Adipocyte (in vitro differentiated cells): ENCODE results near the gene ASIC4.
A peak's percentile ranks its signal among the peaks of the same experiment; 100 is the strongest.

Source experiments
- DNase-seq: peaks from one replicate; pipeline ENCODE4 v3.0.0-alpha.2; 2015; ENCODE audit warnings: low read depth
- H3K27me3 ChIP-seq: replicated peaks from 2 replicates; pipeline ENCODE4 v1.7.0; 2013; ENCODE audit warnings: mild to moderate bottlenecking, low read length, moderate library complexity; ENCODE audit not compliant: control insufficient read depth, insufficient read depth
- H3K36me3 ChIP-seq: 2 replicates; pipeline ENCODE4 v1.7.0; 2013; ENCODE audit warnings: low read length, mild to moderate bottlenecking, moderate library complexity; ENCODE audit not compliant: control insufficient read depth, insufficient read depth, severe bottlenecking
- H3K4me1 ChIP-seq: 2 replicates; pipeline ENCODE4 v1.7.0; 2013; ENCODE audit warnings: mild to moderate bottlenecking, low read length, moderate library complexity; ENCODE audit not compliant: control insufficient read depth, insufficient read depth
- H3K4me3 ChIP-seq: 2 replicates; pipeline ENCODE4 v1.7.0; 2013; ENCODE audit warnings: mild to moderate bottlenecking, low read length, moderate library complexity
- H3K9ac ChIP-seq: 2 replicates; pipeline ENCODE4 v1.7.0; 2013; ENCODE audit warnings: mild to moderate bottlenecking, low read length, moderate library complexity
- H3K9me3 ChIP-seq: 2 replicates; pipeline ENCODE4 v1.7.0; 2013; ENCODE audit warnings: mild to moderate bottlenecking, low read length, moderate library complexity; ENCODE audit not compliant: control insufficient read depth

Gene ASIC4

GRCh38 chr2:219510512-219511135 is 3.7 kb upstream of the ASIC4 start:
- no peak overlapping the region for H3K4me3 ChIP-seq
- DNase-seq, result no peak
- peaks cover 10% of the 10 kb centered on the region for H3K36me3 ChIP-seq
- H3K27me3 ChIP-seq, result peaks cover 27% of the 10 kb centered on the region
- H3K4me1 ChIP-seq, result peaks cover 27% of the 10 kb centered on the region
- no peaks in the 10 kb centered on the region for H3K9me3 ChIP-seq
- H3K9ac ChIP-seq, result no peak overlapping the region

DNA sequence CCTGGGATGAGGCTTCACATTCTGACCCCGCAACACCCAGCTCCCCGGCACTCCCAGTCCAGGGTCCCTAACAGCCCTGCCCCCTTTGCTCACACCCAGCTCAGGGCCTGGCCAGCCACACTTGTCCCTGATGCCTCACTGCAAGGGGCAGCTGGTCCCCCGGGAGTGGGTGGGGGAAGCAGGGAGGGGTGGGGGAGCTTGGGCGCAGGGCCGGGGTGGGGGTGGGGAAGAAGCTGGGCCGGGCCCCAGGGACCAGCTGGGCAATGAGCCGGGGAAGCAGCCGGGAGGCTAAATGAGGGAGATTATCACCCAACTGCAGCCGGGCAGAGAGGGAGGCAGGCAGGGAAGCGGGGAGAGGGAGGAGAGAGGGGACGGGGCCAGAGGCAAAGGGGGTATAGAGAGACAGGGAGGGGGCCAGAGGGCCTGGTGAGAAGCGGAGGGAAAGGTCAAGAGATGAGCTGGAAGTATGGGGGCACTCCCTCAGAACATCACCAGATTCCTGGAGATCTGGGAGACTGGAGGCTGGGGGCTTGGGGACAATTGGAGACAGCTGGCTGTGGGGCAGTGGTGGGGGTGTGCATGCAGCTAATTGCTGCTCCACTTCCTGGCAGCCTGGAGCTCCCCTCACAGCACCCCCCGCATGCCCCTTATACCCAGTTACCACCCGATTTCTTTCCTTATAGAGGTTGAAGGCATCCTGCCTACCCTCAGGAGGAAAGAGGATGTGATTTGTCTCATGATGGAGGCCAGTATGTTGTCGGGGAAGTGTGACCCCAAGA is 2.5 kb upstream of the ASIC4 start:
- peaks cover under 1% of the 10 kb centered on the region for H3K36me3 ChIP-seq
- H3K4me1 ChIP-seq, result peaks cover 27% of the 10 kb centered on the region
- no peak for DNase-seq
- H3K9ac ChIP-seq, result no peak overlapping the region
- H3K9me3 ChIP-seq, result no peaks in the 10 kb centered on the region
- H3K27me3 ChIP-seq, result peaks cover 33% of the 10 kb centered on the region
- H3K4me3 ChIP-seq, result no peak overlapping the region

- H3K27me3 ChIP-seq, result peaks cover 36% of the 10 kb centered on the region
- no peak overlapping the region for H3K9ac ChIP-seq
- H3K36me3 ChIP-seq, result no peaks in the 10 kb centered on the region
- no peak overlapping the region for H3K4me3 ChIP-seq
- H3K4me1 ChIP-seq, result peaks cover 31% of the 10 kb centered on the region
- no peaks in the 10 kb centered on the region for H3K9me3 ChIP-seq
- DNase-seq, result no peak
These were observed 1.6 kb upstream of the ASIC4 start for GRCh38 chr2:219512524-219513216.

DNA sequence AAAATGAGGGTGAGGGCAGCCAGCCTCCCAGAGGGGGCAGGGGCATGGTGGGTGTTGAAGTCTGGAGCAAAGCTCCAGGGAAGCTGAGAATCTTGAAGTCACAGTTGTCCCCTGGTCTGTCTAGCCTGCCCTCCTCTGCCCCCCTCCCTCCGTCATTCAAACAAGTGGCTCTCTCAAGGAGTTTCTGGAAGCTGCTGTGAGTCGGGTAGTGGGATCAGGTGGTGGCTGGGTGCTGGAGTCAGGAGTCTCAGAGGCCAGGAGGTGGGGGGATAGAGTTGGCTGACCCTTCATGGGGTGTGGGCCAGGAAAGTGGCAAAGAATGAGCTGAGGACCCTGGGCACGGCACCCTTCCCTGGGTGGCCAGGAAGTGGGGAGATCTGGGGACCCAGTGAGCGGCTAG is 495 bp upstream of the ASIC4 start:
- no peaks in the 10 kb centered on the region for H3K9me3 ChIP-seq
- peaks cover 36% of the 10 kb centered on the region for H3K4me1 ChIP-seq
- no peak overlapping the region for H3K9ac ChIP-seq
- H3K36me3 ChIP-seq, result no peaks in the 10 kb centered on the region
- H3K27me3 ChIP-seq, result peaks cover 36% of the 10 kb centered on the region
- H3K4me3 ChIP-seq, result no peak overlapping the region
- no peak for DNase-seq

DNA sequence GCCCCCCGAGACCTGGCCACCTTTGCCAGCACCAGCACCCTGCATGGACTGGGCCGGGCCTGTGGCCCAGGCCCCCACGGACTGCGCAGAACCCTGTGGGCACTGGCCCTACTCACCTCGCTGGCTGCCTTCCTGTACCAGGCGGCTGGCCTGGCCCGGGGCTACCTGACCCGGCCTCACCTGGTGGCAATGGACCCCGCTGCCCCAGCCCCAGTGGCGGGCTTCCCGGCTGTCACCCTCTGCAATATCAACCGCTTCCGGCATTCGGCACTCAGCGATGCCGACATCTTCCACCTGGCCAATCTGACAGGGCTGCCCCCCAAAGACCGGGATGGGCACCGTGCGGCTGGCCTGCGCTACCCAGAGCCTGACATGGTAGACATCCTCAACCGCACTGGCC is 554 bp downstream of the ASIC4 start:
- H3K9ac ChIP-seq, result no peak overlapping the region
- H3K4me3 ChIP-seq, result no peak overlapping the region
- H3K27me3 ChIP-seq, result peaks cover 36% of the 10 kb centered on the region
- H3K9me3 ChIP-seq, result no peaks in the 10 kb centered on the region
- no peak for DNase-seq
- H3K4me1 ChIP-seq, result peaks cover 30% of the 10 kb centered on the region
- H3K36me3 ChIP-seq, result no peaks in the 10 kb centered on the region

- Histone ChIP-seq H3K27me3 (peaks cover 36% of the 10 kb centered on the region), H3K4me3 (no peak overlapping the region), H3K36me3 (no peaks in the 10 kb centered on the region), H3K9ac (no peak overlapping the region), H3K4me1 (peaks cover 23% of the 10 kb centered on the region), H3K9me3 (no peaks in the 10 kb centered on the region)
- DNase-seq, result no peak
These were observed 1.8 kb downstream of the ASIC4 start for GRCh38 chr2:219515874-219516629.

- Histone ChIP-seq H3K4me3 (no peak overlapping the region), H3K9ac (no peak overlapping the region), H3K9me3 (no peaks in the 10 kb centered on the region), H3K36me3 (no peaks in the 10 kb centered on the region), H3K27me3 (peaks cover 32% of the 10 kb centered on the region), H3K4me1 (peaks cover 32% of the 10 kb centered on the region)
- DNase-seq, result no peak
These were observed 2.6 kb downstream of the ASIC4 start for GRCh38 chr2:219516888-219517287.

- Histone ChIP-seq H3K4me1 (peaks cover 30% of the 10 kb centered on the region), H3K4me3 (peak overlapping the region; percentile 31), H3K27me3 (peaks cover 21% of the 10 kb centered on the region), H3K9me3 (no peaks in the 10 kb centered on the region), H3K36me3 (no peaks in the 10 kb centered on the region), H3K9ac (peak overlapping the region; percentile 18)
- no peak for DNase-seq
These were observed 3.9 kb downstream of the ASIC4 start for GRCh38 chr2:219517954-219518778.

GRCh38 chr2:219519526-219519916 is 5.2 kb downstream of the ASIC4 start:
- no peaks in the 10 kb centered on the region for H3K9me3 ChIP-seq
- no peak overlapping the region for H3K4me3 ChIP-seq
- DNase-seq, result no peak
- no peaks in the 10 kb centered on the region for H3K36me3 ChIP-seq
- peaks cover 21% of the 10 kb centered on the region for H3K4me1 ChIP-seq
- peaks cover 16% of the 10 kb centered on the region for H3K27me3 ChIP-seq
- H3K9ac ChIP-seq, result no peak overlapping the region

DNA sequence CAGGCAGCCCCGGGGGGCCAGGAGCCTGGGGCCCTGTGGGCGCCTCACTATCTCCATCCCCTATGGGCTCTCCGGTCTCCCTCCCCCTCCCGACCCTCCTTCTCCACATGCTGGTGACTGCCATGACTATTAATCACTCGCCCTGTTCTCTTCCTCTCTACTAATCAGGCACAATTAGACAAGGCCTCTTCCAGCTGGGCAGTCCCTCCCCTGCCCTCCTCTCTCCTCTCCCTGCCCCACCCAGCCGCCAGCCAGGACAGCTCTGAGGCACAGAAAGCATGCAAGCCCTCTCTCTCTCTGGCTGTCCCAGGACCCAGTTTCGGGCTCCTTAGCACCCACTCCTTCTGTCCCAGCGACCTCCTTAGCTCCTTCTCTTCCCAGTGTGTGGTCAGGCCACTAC is 5.8 kb downstream of the ASIC4 start:
- Histone ChIP-seq H3K9me3 (no peaks in the 10 kb centered on the region), H3K36me3 (no peaks in the 10 kb centered on the region), H3K9ac (no peak overlapping the region), H3K4me3 (no peak overlapping the region), H3K27me3 (peaks cover 16% of the 10 kb centered on the region), H3K4me1 (peaks cover 20% of the 10 kb centered on the region)
- no peak for DNase-seq
